ENCODE data around the gene MRAP. TPM values are rescaled to one million over a fixed set of nuclear protein-coding genes. Genes with fewer than 3 reads are reported as not detected.

The MRAP gene
- total RNA-seq, 1 donor, result not detected

GRCh38 chr21:32312976-32313375 lies 14.3 kb downstream of the MRAP start:
- no peak overlapping the region for H3K4me3 ChIP-seq (ENCODE audit: low read depth, low read length)
- DNase-seq (ENCODE audit: low read depth), result no peak
- no peak for TF ChIP-seq CTCF (IDR thresholded peaks at IDR 0.05; ENCODE audit: insufficient read depth, low read depth, low read length)

- no peak for TF ChIP-seq CTCF (IDR thresholded peaks at IDR 0.05; ENCODE audit: insufficient read depth, low read depth, low read length)
- H3K4me3 ChIP-seq (ENCODE audit: low read depth, low read length), result no peak overlapping the region
- DNase-seq (ENCODE audit: low read depth), result no peak
Observed at GRCh38 chr21:32314806-32315205, 16.2 kb downstream of the MRAP start.

- no peak for TF ChIP-seq CTCF (IDR thresholded peaks at IDR 0.05; ENCODE audit: insufficient read depth, low read depth, low read length)
- H3K4me3 ChIP-seq (ENCODE audit: low read depth, low read length), result no peak overlapping the region
- no peak for DNase-seq (ENCODE audit: low read depth)
Observed at GRCh38 chr21:32315511-32316281, 17.0 kb downstream of the MRAP start.

- TF ChIP-seq CTCF (IDR thresholded peaks at IDR 0.05; ENCODE audit: insufficient read depth, low read depth, low read length), result no peak
- no peak overlapping the region for H3K4me3 ChIP-seq (ENCODE audit: low read depth, low read length)
- DNase-seq (ENCODE audit: low read depth), result no peak
Observed at GRCh38 chr21:32316361-32317215, 17.9 kb downstream of the MRAP start.

GRCh38 chr21:32317726-32318125 lies 19.1 kb downstream of the MRAP start:
- no peak overlapping the region for H3K4me3 ChIP-seq (ENCODE audit: low read depth, low read length)
- DNase-seq (ENCODE audit: low read depth), result no peak
- no peak for TF ChIP-seq CTCF (IDR thresholded peaks at IDR 0.05; ENCODE audit: insufficient read depth, low read depth, low read length)

- no peak for TF ChIP-seq CTCF (IDR thresholded peaks at IDR 0.05; ENCODE audit: insufficient read depth, low read depth, low read length)
- H3K4me3 ChIP-seq (ENCODE audit: low read depth, low read length), result no peak overlapping the region
- no peak for DNase-seq (ENCODE audit: low read depth)
Observed at GRCh38 chr21:32319012-32319411, 20.4 kb downstream of the MRAP start.

Measured in fibroblast of villous mesenchyme (primary cell).